ENCODE results near the gene CTBP2. TPM values are rescaled to one million over a fixed set of nuclear protein-coding genes. Genes with fewer than 3 reads are reported as not detected.

The CTBP2 gene
- total RNA-seq, 1 experiment from 2014 or later: 212 TPM

DNA sequence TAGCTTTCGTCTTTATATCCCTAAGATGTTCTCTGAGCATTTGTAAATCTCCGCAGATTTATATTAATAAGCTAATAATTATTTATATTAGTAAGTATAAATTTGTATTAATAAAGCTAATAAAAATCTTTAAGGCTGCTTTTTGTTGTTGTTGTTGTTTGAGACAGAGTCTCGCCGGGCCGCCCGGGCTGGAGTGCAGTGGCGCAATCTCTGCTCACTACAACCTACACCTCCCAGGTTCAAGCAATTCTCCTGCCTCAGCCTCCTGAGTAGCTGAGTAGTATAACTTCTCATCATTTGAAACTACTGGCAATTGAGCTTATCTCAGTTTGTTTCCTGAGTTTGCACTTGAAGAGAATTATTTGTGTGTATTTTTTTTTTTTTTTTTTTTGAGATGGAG is 223.6 kb downstream of the CTBP2 start:
- Histone ChIP-seq H3K27ac (ENCODE audit: insufficient read length, low read depth, low read length) (no peak overlapping the region), H3K56ac (ENCODE audit: insufficient read length, low read depth, low read length) (no peak overlapping the region), H4K8ac (replicated peaks; ENCODE audit: insufficient read length, low read depth, low read length) (no peak overlapping the region), H3T11ph (ENCODE audit: low read length) (no peak overlapping the region), H2BK20ac (ENCODE audit: low read depth, low read length, poor library complexity, severe bottlenecking) (no peak overlapping the region), H2AFZ (ENCODE audit: low read length) (no peak overlapping the region), H3K9me3 (ENCODE audit: control insufficient read depth, low read depth, low read length) (no peaks in the 10 kb centered on the region), H4K5ac (ENCODE audit: insufficient read length, low read depth, low read length) (no peak overlapping the region), H2BK120ac (ENCODE audit: low read depth, low read length, poor library complexity, severe bottlenecking) (no peak overlapping the region), H2BK15ac (ENCODE audit: low read depth, low read length) (no peak overlapping the region), H3K9ac (ENCODE audit: extremely low read depth, insufficient read length, low read length) (no peak overlapping the region), H3K23ac (ENCODE audit: insufficient read length, low read depth, low read length) (no peak overlapping the region), H3K4me1 (ENCODE audit: insufficient read depth, low read length) (no peaks in the 10 kb centered on the region; the same call in 1 of the 2 replicates), H3K79me1 (ENCODE audit: insufficient read depth, low read depth, low read length, poor library complexity, severe bottlenecking) (peaks cover 9% of the 10 kb centered on the region), H3K18ac (ENCODE audit: insufficient read length, low read depth, low read length) (no peak overlapping the region), H3K14ac (ENCODE audit: insufficient read depth, low read length) (no peak overlapping the region), H3K4ac (ENCODE audit: low read depth, low read length) (no peak overlapping the region), H3K79me2 (ENCODE audit: insufficient read depth, low read length) (peaks cover 29% of the 10 kb centered on the region; the same call in 1 of the 2 replicates), H2AK5ac (ENCODE audit: insufficient read length, low read length) (no peak overlapping the region), H2BK5ac (ENCODE audit: insufficient read length, low read length) (no peak overlapping the region), H3K23me2 (ENCODE audit: insufficient read length, low read depth, low read length, poor library complexity, severe bottlenecking) (no peaks in the 10 kb centered on the region), H3K4me2 (ENCODE audit: insufficient read depth, insufficient read length, low read length) (no peak overlapping the region), H4K20me1 (ENCODE audit: control insufficient read depth, insufficient read depth, insufficient read length) (no peaks in the 10 kb centered on the region), H4K91ac (ENCODE audit: insufficient read length, low read depth, low read length) (no peak overlapping the region), H3K27me3 (ENCODE audit: insufficient read depth, low read length) (no peaks in the 10 kb centered on the region), H2BK12ac (ENCODE audit: insufficient read length, low read depth, low read length) (no peak overlapping the region)
- Mint-ChIP-seq H3K4me3 (no peak overlapping the region), H3K27ac (no peak overlapping the region), H3K36me3 (ENCODE audit: insufficient read depth in 1 of 3, low read depth in 3 of 3) (peaks cover 5 to 11% (median 6%) of the 10 kb centered on the region in 3 experiments), H3K27me3 (ENCODE audit: low read depth) (no peaks in the 10 kb centered on the region; the same call in 1 of the 2 replicates), H3K9me3 (peaks cover 3 to 4% of the 10 kb centered on the region in 2 experiments; a peak in 3 of 5 replicates), H3K4me1 (peaks cover 2 to 3% of the 10 kb centered on the region in 2 experiments; a peak in 3 of 4 replicates)
- WGBS (ENCODE audit: extremely low coverage, insufficient read length, low lambda C conversion rate): no CpG with 5 or more reads among the region's 7 CpGs
- DNase-seq: no peak
- TF ChIP-seq, protein P1, sequence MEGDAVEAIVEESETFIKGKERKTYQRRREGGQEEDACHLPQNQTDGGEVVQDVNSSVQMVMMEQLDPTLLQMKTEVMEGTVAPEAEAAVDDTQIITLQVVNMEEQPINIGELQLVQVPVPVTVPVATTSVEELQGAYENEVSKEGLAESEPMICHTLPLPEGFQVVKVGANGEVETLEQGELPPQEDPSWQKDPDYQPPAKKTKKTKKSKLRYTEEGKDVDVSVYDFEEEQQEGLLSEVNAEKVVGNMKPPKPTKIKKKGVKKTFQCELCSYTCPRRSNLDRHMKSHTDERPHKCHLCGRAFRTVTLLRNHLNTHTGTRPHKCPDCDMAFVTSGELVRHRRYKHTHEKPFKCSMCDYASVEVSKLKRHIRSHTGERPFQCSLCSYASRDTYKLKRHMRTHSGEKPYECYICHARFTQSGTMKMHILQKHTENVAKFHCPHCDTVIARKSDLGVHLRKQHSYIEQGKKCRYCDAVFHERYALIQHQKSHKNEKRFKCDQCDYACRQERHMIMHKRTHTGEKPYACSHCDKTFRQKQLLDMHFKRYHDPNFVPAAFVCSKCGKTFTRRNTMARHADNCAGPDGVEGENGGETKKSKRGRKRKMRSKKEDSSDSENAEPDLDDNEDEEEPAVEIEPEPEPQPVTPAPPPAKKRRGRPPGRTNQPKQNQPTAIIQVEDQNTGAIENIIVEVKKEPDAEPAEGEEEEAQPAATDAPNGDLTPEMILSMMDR (conservative IDR thresholded peaks at IDR 0.05): no peak
